ENCODE data around the gene TBK1.
"Not testable (repeated sequence)": the region's sequence is repeated elsewhere in the genome, so short reads cannot be mapped to it uniquely, and the experiment has no call there.

Gene TBK1

GRCh38 chr12:64538121-64538520, 86.2 kb downstream of the TBK1 start:
- DNase-seq (ENCODE audit: low read depth in 2 of 2, low spot score in 1 of 2), result no peak

GRCh38 chr12:64542409-64543047, 90.6 kb downstream of the TBK1 start:
- not testable (repeated sequence) for DNase-seq (ENCODE audit: low read depth in 2 of 2, low spot score in 1 of 2)

- no peak for DNase-seq (ENCODE audit: low read depth in 2 of 2, low spot score in 1 of 2)
These were observed 92.6 kb downstream of the TBK1 start for GRCh38 chr12:64544371-64545080.

GRCh38 chr12:64545081-64545382, 93.1 kb downstream of the TBK1 start:
- no peak for DNase-seq (ENCODE audit: low read depth in 2 of 2, low spot score in 1 of 2)

GRCh38 chr12:64549108-64549507, 97.2 kb downstream of the TBK1 start:
- DNase-seq (ENCODE audit: low read depth in 2 of 2, low spot score in 1 of 2), result no peak

GRCh38 chr12:64550755-64551154, 98.8 kb downstream of the TBK1 start:
- DNase-seq (ENCODE audit: low read depth in 2 of 2, low spot score in 1 of 2), result no peak

GRCh38 chr12:64551676-64552075, 99.8 kb downstream of the TBK1 start:
- no peak for DNase-seq (ENCODE audit: low read depth in 2 of 2, low spot score in 1 of 2)
